A673 (cell line): ENCODE results near the gene ADAM23. TPM values are rescaled to one million over a fixed set of nuclear protein-coding genes. Genes with fewer than 3 reads are reported as not detected.

ENCODE experiments used
- BruUV-seq: library from RNA; stranded (reverse); fragments of 400-500 nt; replicated peaks from 2 replicates; lab custom pipeline; 2021; lab: Mats Ljungman, UMichigan
- CTCF ChIA-PET: fragments of 300-600 bp; sonication (Branson Sonifier 250); formaldehyde crosslinking; loops from one replicate; lab custom pipeline; 2022; ENCODE audit warnings: antibody characterized with exemption; lab: Charles Lee
- POLR2A ChIA-PET: fragments of 300-600 bp; sonication (Branson Sonifier 250); formaldehyde crosslinking; loops from one replicate; lab custom pipeline; 2022; ENCODE audit warnings: antibody characterized with exemption; ENCODE audit not compliant: low non-redundant PET; lab: Charles Lee
- DNase-seq: peaks from one replicate; pipeline ENCODE4 v3.0.0-alpha.2; 2015; ENCODE audit warnings: low spot score
- H3K27ac ChIP-seq: fragments of 200-600 bp; sonication (generic); 2 replicates; pipeline ENCODE4 v1.5.1; 2016; ENCODE audit warnings: mixed run types, low read depth, mild to moderate bottlenecking, mixed read lengths, antibody characterized with exemption, low read length; ENCODE audit not compliant: poor library complexity, severe bottlenecking
- H3K27me3 ChIP-seq: fragments of 200-600 bp; sonication (generic); replicated peaks from 2 replicates; pipeline ENCODE4 v1.6.1; 2017; ENCODE audit warnings: mixed run types, low read depth, mild to moderate bottlenecking, mixed read lengths, antibody characterized with exemption, low read length; ENCODE audit not compliant: insufficient read depth, poor library complexity
- H3K36me3 ChIP-seq: fragments of 200-600 bp; sonication (generic); 2 replicates; pipeline ENCODE4 v1.6.1; 2016; ENCODE audit warnings: mixed run types, mild to moderate bottlenecking, mixed read lengths, antibody characterized with exemption, low read length; ENCODE audit not compliant: insufficient read depth, poor library complexity, severe bottlenecking
- H3K4me1 ChIP-seq: fragments of 200-600 bp; sonication (generic); 2 replicates; pipeline ENCODE4 v1.6.1; 2017; ENCODE audit warnings: mixed run types, mild to moderate bottlenecking, mixed read lengths, antibody characterized with exemption, low read length; ENCODE audit not compliant: insufficient read depth, poor library complexity, severe bottlenecking
- H3K4me3 ChIP-seq: fragments of 200-600 bp; sonication (generic); 2 replicates; pipeline ENCODE4 v1.5.1; 2016; ENCODE audit warnings: low read depth, mixed run types, mild to moderate bottlenecking, mixed read lengths, low read length; ENCODE audit not compliant: poor library complexity, severe bottlenecking
- H3K9me3 ChIP-seq: fragments of 200-600 bp; sonication (generic); 2 replicates; pipeline ENCODE4 v1.6.1; 2016; ENCODE audit warnings: mixed run types, low read depth, mild to moderate bottlenecking, mixed read lengths, antibody characterized with exemption, low read length; ENCODE audit not compliant: poor library complexity, severe bottlenecking
- CTCF ChIP-seq: fragments of 300-800, 200-600 bp; sonication (generic); conservative IDR thresholded peaks from 2 replicates; pipeline ENCODE4 v1.5.1; 2017; ENCODE audit warnings: low read depth, mild to moderate bottlenecking, antibody characterized with exemption, low read length, moderate library complexity, mixed read lengths
- EZH2 ChIP-seq: fragments of 200-600 bp; sonication (generic); IDR thresholded peaks from 2 replicates; pipeline ENCODE4 v1.6.1; 2017; ENCODE audit warnings: borderline replicate concordance, low read depth, mild to moderate bottlenecking, mixed read lengths, antibody characterized with exemption, low read length; ENCODE audit not compliant: poor library complexity, severe bottlenecking
- intact Hi-C: fragments of 100-400 bp; cut with micrococcal nuclease; formaldehyde crosslinking; loops from one replicate; pipeline ENCODE4 v1.10.0; 2022; ENCODE audit not compliant: unreplicated experiment
- total RNA-seq: library from RNA; stranded (reverse); gene quantifications from 2 replicates; pipeline ENCODE4 v1.2.3, GENCODE V29; 2021

Gene ADAM23
- total RNA-seq, 1 experiment from 2014 or later: 0.21 TPM

GRCh38 chr2:206561962-206562361 is 118.6 kb downstream of the ADAM23 start:
- H3K36me3 ChIP-seq: no peaks in the 10 kb centered on the region
- DNase-seq: no peak
- TF ChIP-seq CTCF: no peak
- TF ChIP-seq EZH2: no peak
- BruUV-seq: no TSS peak
- CTCF ChIA-PET: no interaction called here
- H3K27ac ChIP-seq: no peak overlapping the region
- H3K4me1 ChIP-seq: no peaks in the 10 kb centered on the region
- POLR2A ChIA-PET: no interaction called here
- intact Hi-C loops: no loop called here
- no peaks in the 10 kb centered on the region for H3K27me3 ChIP-seq
- no peaks in the 10 kb centered on the region for H3K9me3 ChIP-seq
- H3K4me3 ChIP-seq: no peak overlapping the region

DNA sequence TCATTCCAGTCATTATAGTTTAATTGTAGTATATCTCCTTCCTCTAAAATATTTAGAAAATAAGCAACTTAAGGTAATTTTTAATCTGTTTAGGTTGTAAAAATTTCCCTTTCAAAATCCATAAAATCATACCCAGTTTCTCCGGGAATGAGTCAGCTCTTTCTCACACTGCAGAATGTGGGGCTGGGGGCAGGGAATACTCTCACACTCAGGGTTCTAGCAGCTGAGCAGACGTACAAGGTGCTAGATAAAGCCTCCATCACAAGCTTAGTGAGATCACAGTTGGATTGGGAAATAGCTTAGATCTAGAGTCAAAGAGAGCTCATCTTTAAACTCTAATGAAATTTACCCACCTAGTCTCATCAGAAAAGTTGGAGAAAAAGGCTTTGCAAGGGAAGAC is 119.0 kb downstream of the ADAM23 start:
- H3K27ac ChIP-seq: no peak overlapping the region
- POLR2A ChIA-PET: no interaction called here
- H3K4me3 ChIP-seq: no peak overlapping the region
- BruUV-seq: no TSS peak
- intact Hi-C loops: no loop called here
- no peaks in the 10 kb centered on the region for H3K27me3 ChIP-seq
- TF ChIP-seq EZH2: no peak
- TF ChIP-seq CTCF: no peak
- H3K4me1 ChIP-seq: no peaks in the 10 kb centered on the region
- H3K36me3 ChIP-seq: no peaks in the 10 kb centered on the region
- no peaks in the 10 kb centered on the region for H3K9me3 ChIP-seq
- CTCF ChIA-PET: no interaction called here
- no peak for DNase-seq

- no peak for TF ChIP-seq EZH2
- TF ChIP-seq CTCF: no peak
- Histone ChIP-seq H3K4me3 (no peak overlapping the region), H3K4me1 (no peaks in the 10 kb centered on the region), H3K36me3 (no peaks in the 10 kb centered on the region), H3K27ac (no peak overlapping the region), H3K27me3 (no peaks in the 10 kb centered on the region), H3K9me3 (no peaks in the 10 kb centered on the region)
- intact Hi-C loops: no loop called here
- CTCF ChIA-PET: no interaction called here
- no peak for DNase-seq
- POLR2A ChIA-PET: no interaction called here
- no TSS peak for BruUV-seq
Observed at GRCh38 chr2:206563374-206563773, 120.0 kb downstream of the ADAM23 start.
